ENCODE results near the gene BID.

DNA sequence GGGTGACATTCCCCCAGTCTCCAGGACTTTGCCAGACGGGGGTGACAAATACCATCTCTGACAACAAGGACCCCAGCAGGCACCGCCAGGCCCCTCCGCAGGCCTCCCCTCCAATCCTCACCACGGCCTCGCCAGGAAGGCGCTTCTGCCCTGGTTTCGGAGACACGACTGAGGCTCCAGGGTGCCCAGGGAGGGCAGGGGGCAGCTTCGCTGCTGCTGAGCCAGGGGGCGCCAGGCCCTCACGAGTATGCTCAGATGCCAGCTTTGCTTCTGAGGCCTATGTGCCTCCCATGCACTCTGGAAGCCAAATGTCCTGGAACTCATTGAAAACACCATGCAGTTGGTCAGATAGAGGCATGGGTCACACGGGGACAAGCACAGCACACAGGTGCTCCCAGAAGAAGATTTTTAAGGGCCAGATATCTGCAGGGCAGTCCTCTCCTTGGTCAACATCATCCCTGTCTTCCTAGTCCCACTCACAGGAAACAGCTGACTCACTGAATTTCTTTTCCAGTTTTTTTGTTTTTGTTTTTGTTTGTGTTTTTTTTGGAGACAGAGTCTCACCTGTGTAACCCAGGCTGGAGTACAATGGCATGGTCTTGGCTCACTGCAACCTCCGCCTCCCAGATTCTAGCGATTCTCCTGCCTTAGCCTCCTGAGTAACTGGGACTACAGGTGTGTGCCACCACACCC, 19.9 kb downstream of the BID start:
- TF ChIP-seq, protein P1, sequence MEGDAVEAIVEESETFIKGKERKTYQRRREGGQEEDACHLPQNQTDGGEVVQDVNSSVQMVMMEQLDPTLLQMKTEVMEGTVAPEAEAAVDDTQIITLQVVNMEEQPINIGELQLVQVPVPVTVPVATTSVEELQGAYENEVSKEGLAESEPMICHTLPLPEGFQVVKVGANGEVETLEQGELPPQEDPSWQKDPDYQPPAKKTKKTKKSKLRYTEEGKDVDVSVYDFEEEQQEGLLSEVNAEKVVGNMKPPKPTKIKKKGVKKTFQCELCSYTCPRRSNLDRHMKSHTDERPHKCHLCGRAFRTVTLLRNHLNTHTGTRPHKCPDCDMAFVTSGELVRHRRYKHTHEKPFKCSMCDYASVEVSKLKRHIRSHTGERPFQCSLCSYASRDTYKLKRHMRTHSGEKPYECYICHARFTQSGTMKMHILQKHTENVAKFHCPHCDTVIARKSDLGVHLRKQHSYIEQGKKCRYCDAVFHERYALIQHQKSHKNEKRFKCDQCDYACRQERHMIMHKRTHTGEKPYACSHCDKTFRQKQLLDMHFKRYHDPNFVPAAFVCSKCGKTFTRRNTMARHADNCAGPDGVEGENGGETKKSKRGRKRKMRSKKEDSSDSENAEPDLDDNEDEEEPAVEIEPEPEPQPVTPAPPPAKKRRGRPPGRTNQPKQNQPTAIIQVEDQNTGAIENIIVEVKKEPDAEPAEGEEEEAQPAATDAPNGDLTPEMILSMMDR (conservative IDR thresholded peaks at IDR 0.05; ENCODE audit: low read depth, low read length) = 0 out of 2 replicates have a peak, but pooled peaks have one; percentile 9
- TF ChIP-seq POLR2A (IDR thresholded peaks at IDR 0.05; ENCODE audit: low read depth, low read length) (no peak), SMC3 (IDR thresholded peaks at IDR 0.05; ENCODE audit: low read depth, low read length) (no peak), MAFK (IDR thresholded peaks at IDR 0.05; ENCODE audit: low read depth, low read length) (no peak), BHLHE40 (IDR thresholded peaks at IDR 0.05; ENCODE audit: low read depth, low read length) (no peak), RAD21 (IDR thresholded peaks at IDR 0.05; ENCODE audit: low read length) (0 out of 2 replicates have a peak, but pooled peaks have one; percentile 7), FOS (IDR thresholded peaks at IDR 0.05; ENCODE audit: low read depth, low read length) (no peak)
- TF ChIP-seq, protein P2, sequence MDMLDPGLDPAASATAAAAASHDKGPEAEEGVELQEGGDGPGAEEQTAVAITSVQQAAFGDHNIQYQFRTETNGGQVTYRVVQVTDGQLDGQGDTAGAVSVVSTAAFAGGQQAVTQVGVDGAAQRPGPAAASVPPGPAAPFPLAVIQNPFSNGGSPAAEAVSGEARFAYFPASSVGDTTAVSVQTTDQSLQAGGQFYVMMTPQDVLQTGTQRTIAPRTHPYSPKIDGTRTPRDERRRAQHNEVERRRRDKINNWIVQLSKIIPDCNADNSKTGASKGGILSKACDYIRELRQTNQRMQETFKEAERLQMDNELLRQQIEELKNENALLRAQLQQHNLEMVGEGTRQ (IDR thresholded peaks at IDR 0.05; ENCODE audit: low read depth, low read length) = no peak
